Stomach (tissue), 9 donors: ENCODE results near the gene REC114. TPM values are rescaled to one million over a fixed set of nuclear protein-coding genes. Genes with fewer than 3 reads are reported as not detected.

Source experiments
- DNase-seq, 2 donors: peaks; one replicate each; pipeline versions ENCODE4 v3.0.0 to v3.0.0-alpha.2; 2013 to 2019
- H3K27ac ChIP-seq, 5 donors: fragments of 200-600 bp in 4 of 5; sonication (generic) in 4 of 5; one replicate each; pipeline ENCODE4 v1.5.1; 2013 to 2019; ENCODE audit warnings: mild to moderate bottlenecking in 1 of 5, moderate library complexity in 1 of 5
- H3K27me3 ChIP-seq, 3 donors: fragments of 200-600 bp; sonication (generic); one replicate each; pipeline ENCODE4 v1.5.1; 2017 to 2019; ENCODE audit warnings: mixed run types in 1 of 3
- H3K36me3 ChIP-seq, 4 donors: fragments of 200-600 bp; sonication (generic); 1 replicate in 3 of 4; 2 replicates in 1 of 4; pipeline ENCODE4 v1.5.1; 2016 to 2019
- H3K4me1 ChIP-seq, 4 donors: fragments of 200-600 bp; sonication (generic); one replicate each; pipeline ENCODE4 v1.5.1; 2016 to 2019
- H3K4me3 ChIP-seq, 4 donors: fragments of 200-600 bp; sonication (generic) in 3 of 4; one replicate each; pipeline ENCODE4 v1.5.1; 2016 to 2019; ENCODE audit warnings: mild to moderate bottlenecking in 1 of 4
- H3K9me3 ChIP-seq, 4 donors: fragments of 200-600 bp; sonication (generic); one replicate each; pipeline ENCODE4 v1.5.1; 2016 to 2019
- CTCF ChIP-seq, 7 experiments: fragments of 450-650 bp in 4 of 7; fragments of 200-600 bp in 3 of 7; sonication (generic) in 3 of 7; IDR thresholded peaks; one replicate each; pipeline ENCODE4 v1.5.1; 2016 to 2019; ENCODE audit warnings: antibody characterized with exemption in 7 of 7, control low read depth in 2 of 7, mild to moderate bottlenecking in 1 of 7
- EP300 ChIP-seq: sonication (generic); formaldehyde crosslinking; IDR thresholded peaks from one replicate; pipeline ENCODE4 v1.6.1; 2017; ENCODE audit warnings: antibody characterized with exemption
- POLR2A ChIP-seq, 4 donors: fragments of 450-650 bp; IDR thresholded peaks; one replicate each; pipeline ENCODE4 v1.6.1; 2016; ENCODE audit warnings: antibody characterized with exemption in 4 of 4, control low read depth in 2 of 4, mild to moderate bottlenecking in 1 of 4, moderate library complexity in 1 of 4
- POLR2AphosphoS5 ChIP-seq, 3 donors: sonication (generic); formaldehyde crosslinking; IDR thresholded peaks; one replicate each; pipeline ENCODE4 v1.6.1; 2016; ENCODE audit warnings: antibody characterized with exemption in 3 of 3
- WGBS, 5 donors: extraction: QIAGEN DNeasy Blood & Tissue Kit in 3 of 5; methylation state at CpG; one replicate each; pipeline versions ENCODE4 v1.1.5 to v1.1.7; 2013 to 2018; 5-methylcytosine and 5-hydroxymethylcytosine counted together
- intact Hi-C: fragments of 100-400 bp; cut with DNase I; formaldehyde crosslinking; loops from one replicate; pipeline ENCODE4 v1.15.1; 2023; ENCODE audit warnings: low total_unique reads
- polyA plus RNA-seq, 3 donors: library from polyadenylated mRNA; stranded (reverse); fragments of 200-250 nt; gene quantifications; one replicate each; pipeline ENCODE4 v1.2.3, GENCODE V29; 2013
- total RNA-seq, 5 donors: library from RNA; depleted of rRNA; stranded (reverse); fragments of >200 nt; gene quantifications; one replicate each; pipeline versions ENCODE4 v1.1.0 to v1.2.3, GENCODE V29; 2014 to 2016
- donor health status: healthy with polysubstance abuse.
- donor health status: Bipolar disorder and iron deficiency.
- donor health status: healthy.

REC114 gene
- total and polyA plus RNA-seq, 8 donors = not detected

- Histone ChIP-seq H3K27ac (no peak overlapping the region), H3K27me3 (no peaks in the 10 kb centered on the region), H3K4me3 (no peak overlapping the region), H3K4me1 (peaks cover 5 to 44% (median 24%) of the 10 kb centered on the region in 4 donors), H3K36me3 (peaks cover 18 to 88% (median 78%) of the 10 kb centered on the region in 4 donors), H3K9me3 (no peaks in the 10 kb centered on the region)
- DNase-seq = no peak
- intact Hi-C loops = no loop called here
- TF ChIP-seq POLR2A (IDR thresholded peaks at IDR 0.05) (no peak), EP300 (no peak), POLR2AphosphoS5 (IDR thresholded peaks at IDR 0.05) (no peak), CTCF (IDR thresholded peaks at IDR 0.05) (no peak)
- WGBS, 5 donors = 77 to 90% (median 83%) methylated on average over 2 of the region's 2 CpGs
These were observed 135.1 kb downstream of the REC114 start for GRCh38 chr15:73578026-73578425.

- WGBS, 5 donors = 85 to 94% (median 90%) methylated on average over 6 of the region's 6 CpGs
- intact Hi-C loops = no loop called here
These were observed 140.0 kb downstream of the REC114 start for GRCh38 chr15:73582851-73583379.

GRCh38 chr15:73583544-73583943, 140.6 kb downstream of the REC114 start:
- no peak for TF ChIP-seq POLR2A (IDR thresholded peaks at IDR 0.05)
- no peak for TF ChIP-seq EP300
- no peak for TF ChIP-seq POLR2AphosphoS5 (IDR thresholded peaks at IDR 0.05)
- no peak for TF ChIP-seq CTCF (IDR thresholded peaks at IDR 0.05)
- Histone ChIP-seq H3K27me3 (no peaks in the 10 kb centered on the region), H3K4me3 (no peak overlapping the region), H3K27ac (no peak overlapping the region), H3K4me1 (no peaks in the 10 kb centered on the region), H3K9me3 (no peaks in the 10 kb centered on the region), H3K36me3 (peaks cover 31 to 95% (median 92%) of the 10 kb centered on the region in 4 donors)
- intact Hi-C loops = no loop called here
- 90 to 96% (median 94%) methylated on average over 3 of the region's 3 CpGs for WGBS, 5 donors
- no peak for DNase-seq

More at GRCh38 chr15:73582851-73583379, 140.0 kb downstream of the REC114 start:
- TF ChIP-seq CTCF (IDR thresholded peaks at IDR 0.05) (no peak), POLR2A (IDR thresholded peaks at IDR 0.05) (no peak), EP300 (no peak), POLR2AphosphoS5 (IDR thresholded peaks at IDR 0.05) (no peak)
- peaks cover 0 to under 1% (median 0%) of the 10 kb centered on the region in 4 donors for H3K4me1 ChIP-seq
- H3K36me3 ChIP-seq = peaks cover 30 to 95% (median 90%) of the 10 kb centered on the region in 4 donors
- H3K27me3 ChIP-seq = no peaks in the 10 kb centered on the region
- no peak overlapping the region for H3K27ac ChIP-seq
- DNase-seq = no peak
- H3K9me3 ChIP-seq = no peaks in the 10 kb centered on the region
- no peak overlapping the region for H3K4me3 ChIP-seq

GRCh38 chr15:73584699-73585420, 141.9 kb downstream of the REC114 start:
- H3K27ac ChIP-seq = no peak overlapping the region
- no peak overlapping the region for H3K4me3 ChIP-seq
- DNase-seq = no peak
- no peaks in the 10 kb centered on the region for H3K27me3 ChIP-seq
- H3K36me3 ChIP-seq = peaks cover 43 to 97% (median 96%) of the 10 kb centered on the region in 4 donors
- H3K9me3 ChIP-seq = no peaks in the 10 kb centered on the region
- WGBS, 5 donors = 62 to 76% (median 74%) methylated on average over 5 of the region's 5 CpGs
- TF ChIP-seq POLR2A (IDR thresholded peaks at IDR 0.05) (no peak), EP300 (no peak), CTCF (IDR thresholded peaks at IDR 0.05) (no peak), POLR2AphosphoS5 (IDR thresholded peaks at IDR 0.05) (no peak)
- no peaks in the 10 kb centered on the region for H3K4me1 ChIP-seq
- intact Hi-C loops = no loop called here
